DMS79 (cell line): ENCODE measurements around the gene HRH1.
"Not testable (repeated sequence)": the region's sequence is repeated elsewhere in the genome, so short reads cannot be mapped to it uniquely, and the experiment has no call there.

ENCODE experiments used
- DNase-seq: peaks from one replicate; lab custom pipeline; 2025; lab: John Stamatoyannopoulos, UW

HRH1 gene

DNA sequence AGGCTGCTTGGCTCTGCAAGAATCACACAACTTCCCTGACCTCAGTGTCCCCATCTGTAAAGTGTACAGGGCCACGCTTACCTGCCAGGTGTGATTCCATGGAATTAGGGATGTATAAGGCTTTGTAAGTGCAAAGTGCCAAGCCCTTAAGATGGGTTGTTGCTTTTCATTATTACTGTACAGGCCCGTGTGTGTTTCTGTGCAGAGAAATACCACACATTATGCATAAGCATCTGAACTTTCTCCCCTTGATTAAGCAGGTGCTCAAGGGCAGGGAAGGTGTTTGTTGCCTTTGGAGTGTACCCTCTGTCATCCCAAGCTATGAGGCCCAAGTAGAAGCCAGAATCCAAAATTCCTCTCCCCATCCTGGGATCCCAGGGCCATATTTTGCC lies 13.6 kb upstream of the HRH1 start:
- DNase-seq, result no peak

DNA sequence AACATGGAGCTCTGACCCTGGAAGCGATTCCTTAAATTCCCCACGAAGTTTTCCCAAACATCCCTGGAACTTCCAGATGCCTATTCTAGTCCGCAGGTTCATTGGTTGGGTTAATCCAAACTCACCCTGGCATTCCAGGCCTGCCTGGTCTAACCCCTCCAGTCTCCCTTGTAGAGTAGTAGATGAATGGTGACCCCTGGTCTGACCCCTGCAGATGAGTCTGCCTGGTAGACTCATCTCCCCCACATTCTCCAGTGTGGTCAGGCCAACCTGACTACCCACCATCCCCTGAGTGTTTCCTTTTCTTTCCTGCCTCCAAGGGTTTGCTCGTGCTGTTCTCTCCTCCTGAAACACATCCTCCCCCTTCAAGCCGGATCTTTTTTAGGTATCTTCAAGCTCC lies 10.8 kb upstream of the HRH1 start:
- no peak for DNase-seq

DNA sequence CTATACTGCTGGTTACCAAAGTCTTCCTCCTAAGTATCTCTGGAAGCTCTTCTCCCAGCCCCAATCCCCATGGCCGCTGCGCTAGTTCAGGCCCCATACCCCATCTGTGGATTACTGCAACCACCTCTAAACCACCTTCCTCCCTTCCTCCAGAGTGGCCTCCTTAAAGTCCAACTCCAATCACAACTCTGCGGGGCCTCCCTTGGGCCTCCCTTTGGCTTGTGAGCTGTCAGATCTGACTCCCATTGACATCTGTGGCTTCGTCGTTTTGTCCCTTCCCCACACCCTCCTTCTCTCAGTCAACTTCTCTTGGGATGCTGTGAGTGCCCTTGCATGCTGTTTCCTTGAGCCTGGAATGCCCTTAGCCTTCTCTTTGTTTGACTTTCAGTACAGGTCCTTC lies 9.3 kb upstream of the HRH1 start:
- no peak for DNase-seq

DNA sequence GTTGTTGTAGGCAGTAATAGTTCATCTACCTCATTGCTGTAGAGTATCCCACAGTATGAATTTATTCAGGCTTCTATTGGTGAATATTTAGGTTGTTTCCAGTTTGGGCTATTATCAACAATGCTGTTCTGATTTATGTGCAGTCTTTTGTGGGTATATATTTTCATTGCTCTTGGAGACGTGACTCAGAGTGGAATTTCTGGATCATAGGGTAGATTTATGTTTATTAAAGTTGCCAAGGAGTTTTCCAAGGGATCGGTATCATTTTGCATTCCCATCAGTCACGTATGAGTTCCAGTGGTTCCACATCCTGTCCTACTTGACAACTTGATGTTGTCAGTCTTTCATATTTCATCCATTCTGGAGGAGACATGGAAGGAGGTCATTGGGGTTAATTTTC lies 8.4 kb upstream of the HRH1 start:
- no peak for DNase-seq

DNA sequence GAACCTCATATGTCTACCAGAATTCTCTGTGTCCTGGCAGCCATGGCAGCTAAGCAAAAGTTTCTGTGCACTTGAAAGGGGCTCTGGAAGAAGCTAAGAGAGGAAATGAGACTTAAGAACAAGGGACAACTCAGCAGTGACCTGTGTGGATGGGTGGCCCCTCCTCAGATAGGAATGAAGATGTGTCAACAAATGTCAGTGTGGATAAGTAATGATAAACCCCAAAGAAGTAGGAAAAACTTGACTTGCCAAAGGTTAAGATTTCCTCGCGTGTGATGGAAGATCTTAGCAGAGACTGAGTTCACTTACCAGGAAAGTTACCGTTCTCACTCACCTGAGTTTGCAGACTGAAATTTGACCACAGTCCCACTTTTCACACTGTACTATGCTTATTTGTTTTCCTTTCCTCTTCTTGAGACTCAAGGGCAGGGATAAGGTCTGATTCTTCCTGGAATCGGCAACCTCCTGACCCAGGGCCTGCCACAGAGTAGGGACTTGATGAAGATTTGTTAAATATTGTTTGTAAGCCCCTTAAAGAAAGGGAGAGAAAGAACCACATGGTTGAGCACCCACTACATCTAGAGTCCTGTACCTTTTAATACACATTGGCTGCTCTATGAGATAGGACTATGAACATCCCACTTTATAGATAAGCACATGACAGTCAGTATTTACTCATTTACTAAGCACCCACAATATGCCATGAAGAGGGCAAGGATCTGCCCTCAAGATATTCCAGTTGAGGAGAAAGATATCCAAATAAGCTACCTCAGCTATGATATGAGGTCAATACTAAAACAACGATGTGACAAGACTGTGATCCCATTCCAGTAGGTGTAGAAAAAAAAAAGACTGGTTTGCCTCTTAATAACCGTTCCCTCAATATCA lies 7.3 kb upstream of the HRH1 start:
- no peak for DNase-seq

DNA sequence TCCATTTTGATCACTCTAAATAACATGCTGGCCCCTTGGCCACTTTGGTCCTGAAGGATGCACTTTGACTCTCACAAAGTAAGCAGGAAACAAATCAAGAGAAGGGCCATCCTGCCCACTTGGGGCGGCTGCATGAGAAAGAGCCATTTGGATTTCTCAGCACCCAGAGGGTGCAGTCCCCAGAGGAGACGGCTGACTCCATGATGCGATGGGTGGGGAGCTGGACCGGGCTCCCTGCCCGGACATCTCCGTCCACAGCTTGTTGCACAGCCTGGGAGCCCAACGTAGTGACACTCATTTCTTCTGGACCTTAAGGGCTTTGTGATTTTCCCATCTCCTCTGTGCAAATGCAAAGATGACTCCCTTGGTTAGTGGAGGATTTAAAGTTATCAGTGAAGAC lies 4.0 kb upstream of the HRH1 start:
- DNase-seq, result no peak

DNA sequence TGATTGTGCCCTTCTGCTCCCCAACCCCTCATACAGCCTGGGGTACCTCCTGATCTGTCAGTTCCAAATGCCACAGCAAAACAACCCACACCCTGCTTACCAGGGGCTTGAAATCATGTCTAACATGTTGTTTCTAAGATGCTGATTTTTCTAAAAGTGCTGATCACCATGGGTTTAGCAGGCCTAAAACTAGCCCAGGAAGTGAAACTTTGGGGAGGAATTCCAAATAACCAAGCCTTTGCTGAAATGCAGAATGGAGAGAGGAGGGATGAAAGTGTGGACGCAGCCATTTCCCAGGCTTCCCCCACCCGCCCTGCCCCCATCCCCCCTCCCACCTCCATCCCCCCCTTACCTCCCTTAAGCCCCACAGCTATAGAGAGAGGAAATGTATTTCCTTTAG lies 2.0 kb upstream of the HRH1 start:
- no peak for DNase-seq

DNA sequence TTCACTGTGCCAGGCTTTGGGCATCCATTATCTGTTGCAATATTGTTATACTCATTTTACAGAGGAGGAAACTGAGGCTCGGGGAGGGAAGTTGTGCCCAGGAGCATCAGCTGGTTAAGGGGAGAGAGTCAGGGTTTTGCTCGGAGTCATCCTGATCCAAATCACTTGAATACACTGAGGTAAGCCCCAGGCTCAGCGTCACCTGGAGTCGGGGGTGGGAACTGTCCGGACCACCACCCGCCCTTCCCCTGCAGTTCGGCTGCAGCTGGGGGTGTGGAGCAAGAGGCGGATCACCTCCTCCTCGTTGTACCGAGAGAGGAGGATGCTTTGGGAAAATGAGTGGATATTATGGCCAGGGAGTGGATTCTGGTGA lies 646 bp downstream of the HRH1 start:
- no peak for DNase-seq

DNA sequence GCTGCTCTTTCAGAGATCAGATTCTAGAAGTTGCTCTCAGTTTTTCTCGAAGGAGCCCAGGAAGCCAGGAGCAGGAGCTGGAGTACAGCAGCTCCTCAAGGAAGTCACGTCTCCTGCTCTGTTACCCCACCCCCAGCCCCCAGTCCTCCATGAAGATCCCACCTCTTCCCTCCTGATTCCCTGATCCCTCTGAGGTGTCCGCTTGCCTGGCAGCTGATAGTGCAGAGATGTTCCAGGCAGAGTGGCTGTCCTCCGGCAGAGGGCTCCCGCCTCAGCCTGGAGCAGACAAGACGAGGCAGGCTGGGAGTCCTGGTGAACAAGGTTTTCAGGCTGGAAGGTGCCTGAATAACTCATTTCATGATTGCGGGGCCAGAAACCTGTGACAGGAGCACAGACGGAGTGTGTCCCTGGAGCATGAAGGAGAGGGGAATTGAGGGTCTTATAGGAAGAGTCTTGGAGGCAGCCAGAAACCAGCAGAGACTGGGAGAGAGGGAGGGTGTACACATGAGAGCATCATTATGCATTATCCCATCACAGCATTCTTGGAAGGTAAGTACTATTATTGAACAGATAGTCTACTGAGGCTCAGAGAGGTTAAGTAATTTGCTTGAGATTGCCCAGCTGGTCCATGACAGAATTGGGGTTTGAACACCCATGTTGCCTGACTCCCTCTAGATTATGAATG lies 1.2 kb downstream of the HRH1 start:
- no peak for DNase-seq

DNA sequence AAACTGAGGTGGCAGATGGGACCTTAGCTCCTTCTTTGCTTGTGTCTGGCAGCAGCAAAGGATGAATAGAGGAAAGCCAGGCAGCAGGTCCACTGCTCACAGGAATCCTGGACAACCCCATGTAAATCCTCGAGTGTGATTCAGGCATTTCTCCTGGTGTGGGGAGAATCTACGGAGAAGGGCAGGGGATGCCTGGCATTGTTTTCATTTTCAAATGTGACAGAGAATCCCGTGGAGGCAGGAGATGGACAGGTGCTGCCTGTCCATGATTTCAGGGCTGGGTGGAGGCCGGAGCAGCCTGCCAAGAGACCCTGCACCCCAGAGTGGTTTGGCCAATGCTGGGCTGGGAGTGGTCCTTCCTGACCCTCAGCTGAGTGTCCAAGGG lies 1.7 kb downstream of the HRH1 start:
- DNase-seq, result no peak

DNA sequence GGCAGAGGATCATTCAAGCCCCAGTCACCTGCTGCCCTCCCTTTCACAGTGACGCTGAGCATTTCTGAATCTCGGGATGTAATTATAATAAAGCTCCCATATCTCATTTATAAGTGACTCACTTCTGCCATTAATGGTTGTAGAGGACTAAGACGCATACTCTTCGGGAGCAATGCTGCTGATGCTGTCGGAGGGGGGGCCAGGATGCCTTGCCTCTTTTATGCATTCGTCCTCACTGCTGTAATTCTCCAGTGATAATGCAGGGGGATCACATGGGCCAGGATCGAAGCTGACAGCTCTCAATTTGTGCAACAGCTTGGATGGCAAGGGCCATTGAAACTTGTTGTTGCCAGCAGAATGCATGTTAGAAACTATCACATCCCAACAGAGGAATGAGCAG lies 3.1 kb downstream of the HRH1 start:
- no peak for DNase-seq

DNA sequence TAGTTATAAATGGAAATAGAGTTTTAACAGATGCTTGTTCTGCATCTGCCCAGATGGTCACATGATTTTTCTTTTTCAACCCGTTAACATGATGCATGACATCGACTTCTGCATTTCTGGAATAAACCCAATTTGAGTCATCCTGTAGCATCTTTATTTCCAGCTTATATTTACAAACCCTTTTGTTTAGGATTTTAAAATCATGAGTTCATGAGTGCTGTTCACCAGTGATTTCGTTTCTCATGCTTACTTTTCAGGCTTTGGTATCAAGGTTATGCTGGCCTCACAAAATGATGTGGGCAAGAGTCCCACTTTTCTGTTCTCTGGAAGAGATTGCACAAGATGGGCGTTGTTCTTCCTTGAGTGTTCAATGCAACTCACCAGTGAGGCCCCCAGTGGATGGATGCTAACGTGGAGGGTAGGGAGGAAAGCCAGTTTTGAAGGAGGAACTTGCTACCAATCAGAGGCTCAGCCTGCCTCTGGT lies 5.2 kb downstream of the HRH1 start:
- no peak for DNase-seq

DNA sequence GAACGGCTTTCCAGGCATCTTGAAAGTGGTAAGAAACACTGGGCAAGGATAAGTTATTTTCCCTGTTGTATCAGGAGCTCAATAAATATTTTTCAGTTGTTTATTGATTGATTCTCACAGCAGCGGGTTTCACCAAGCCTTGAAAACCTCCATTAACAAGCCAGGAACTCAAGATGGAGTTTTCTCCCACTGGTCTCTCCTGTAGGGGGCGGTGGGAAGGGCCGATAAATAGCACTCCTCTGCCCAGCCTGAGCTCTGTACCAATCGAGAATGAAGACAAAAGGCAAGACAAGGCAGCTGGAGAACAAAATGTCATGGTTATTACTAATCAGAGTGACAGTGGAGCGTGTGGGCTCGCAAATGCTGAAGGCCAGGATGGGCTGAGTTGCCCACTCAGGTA lies 7.4 kb downstream of the HRH1 start:
- no peak for DNase-seq

DNA sequence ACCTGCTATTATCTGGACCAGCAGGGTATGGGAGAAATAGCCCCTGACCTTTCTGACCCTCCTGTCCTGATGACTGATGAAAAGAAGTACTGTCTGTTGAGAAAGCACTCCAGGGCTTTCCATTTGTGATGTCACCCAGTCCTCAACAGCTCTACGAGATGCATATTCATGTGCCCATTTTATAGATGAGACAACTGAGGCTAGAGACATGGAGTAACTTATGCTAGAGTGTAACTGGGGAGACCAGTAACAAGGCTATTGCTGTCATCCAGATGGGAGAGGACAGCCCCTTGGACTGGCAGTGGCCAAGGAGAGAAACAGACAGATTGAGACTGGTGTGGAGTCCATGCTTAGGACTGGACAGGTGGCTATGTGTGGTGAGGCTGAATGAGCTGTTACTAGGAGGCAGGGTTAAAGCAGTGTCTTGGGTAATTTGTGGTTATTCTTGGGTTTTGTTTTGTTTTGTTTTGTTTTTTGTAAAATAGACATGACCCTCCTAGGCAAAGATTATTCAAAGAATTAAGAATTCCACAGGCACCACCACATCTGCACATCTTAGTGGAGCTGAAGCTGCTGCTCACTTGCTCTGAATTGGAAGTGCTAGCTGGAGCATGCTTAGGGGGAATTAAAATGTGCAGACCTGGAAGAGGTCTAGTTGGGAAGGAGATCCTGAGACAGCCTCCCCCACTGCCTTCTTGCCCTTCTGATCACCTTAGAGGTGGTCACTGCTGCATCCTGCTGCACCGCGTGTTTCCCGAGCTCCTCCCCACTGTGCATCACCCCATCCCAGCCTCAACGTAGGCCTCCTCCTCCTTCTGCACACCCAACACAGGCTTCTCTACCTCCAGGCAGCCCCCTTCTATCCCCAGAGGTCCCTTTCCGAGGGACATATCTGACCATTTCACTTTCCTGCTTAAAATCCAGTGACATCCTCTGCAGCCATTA lies 8.4 kb downstream of the HRH1 start:
- no peak for DNase-seq

DNA sequence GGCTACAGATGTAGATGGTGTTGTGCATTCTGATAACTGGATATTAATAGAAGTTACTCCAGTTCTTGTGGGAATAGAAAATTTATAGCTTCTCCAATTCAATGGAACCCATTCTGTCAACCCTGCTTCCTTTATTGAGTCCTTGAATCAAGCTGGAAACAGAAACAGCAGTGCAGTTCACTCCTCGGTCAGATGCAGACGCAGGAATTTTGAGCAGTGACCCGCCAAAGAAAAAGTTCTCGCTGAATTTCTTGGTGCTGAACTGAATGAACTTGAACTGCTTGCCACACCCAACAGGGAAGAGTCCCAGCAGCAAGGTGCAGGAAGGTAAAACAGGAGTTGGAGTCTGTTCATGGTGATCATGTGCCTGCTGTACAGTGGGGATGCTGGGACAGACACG lies 10.3 kb downstream of the HRH1 start:
- DNase-seq, result no peak

DNA sequence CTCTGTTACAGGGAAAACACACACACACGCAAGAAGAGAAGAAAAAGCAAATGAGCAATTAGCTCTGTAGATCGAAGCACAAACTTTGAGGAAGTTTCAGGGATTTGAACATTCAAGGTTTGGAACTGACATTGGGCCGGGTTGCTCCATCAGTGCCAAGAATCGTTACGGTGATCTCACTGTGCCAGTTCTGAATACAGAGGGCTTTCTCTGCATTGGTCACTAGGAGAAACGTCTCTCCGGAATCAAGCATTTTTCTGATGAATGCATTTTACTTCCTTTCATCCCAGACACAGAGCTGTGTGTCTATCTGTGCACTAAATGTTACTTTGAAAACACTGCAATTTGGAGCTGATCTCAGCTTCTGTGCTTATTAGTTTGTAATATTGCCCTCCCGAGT lies 11.2 kb downstream of the HRH1 start:
- no peak for DNase-seq

DNA sequence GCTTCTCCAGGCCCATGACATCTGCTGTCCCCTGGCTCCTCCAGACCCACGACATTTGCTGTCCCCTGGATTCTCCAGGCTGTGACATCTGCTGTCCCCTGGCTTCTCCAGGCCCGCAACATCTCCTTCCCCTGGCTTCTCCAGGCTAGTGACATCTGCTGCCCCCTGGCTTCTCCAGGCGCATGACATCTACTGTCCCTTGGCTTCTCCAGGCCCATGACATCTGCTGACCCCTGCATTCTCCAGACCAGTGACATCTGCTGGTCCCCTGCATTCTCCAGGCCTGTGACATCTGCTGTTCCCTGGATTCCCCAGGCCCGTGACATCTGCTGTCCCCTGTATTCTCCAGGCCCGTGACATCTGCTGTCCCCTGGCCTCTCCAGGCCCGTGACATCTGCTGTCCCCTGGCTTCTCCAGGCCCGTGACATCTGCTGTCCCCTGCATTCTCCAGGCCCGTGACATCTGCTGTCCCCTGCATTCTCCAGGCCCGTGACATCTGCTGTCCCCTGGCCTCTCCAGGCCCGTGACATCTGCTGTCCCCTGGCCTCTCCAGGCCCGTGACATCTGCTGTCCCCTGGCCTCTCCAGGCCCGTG lies 12.6 kb downstream of the HRH1 start:
- DNase-seq, result not testable (repeated sequence)

DNA sequence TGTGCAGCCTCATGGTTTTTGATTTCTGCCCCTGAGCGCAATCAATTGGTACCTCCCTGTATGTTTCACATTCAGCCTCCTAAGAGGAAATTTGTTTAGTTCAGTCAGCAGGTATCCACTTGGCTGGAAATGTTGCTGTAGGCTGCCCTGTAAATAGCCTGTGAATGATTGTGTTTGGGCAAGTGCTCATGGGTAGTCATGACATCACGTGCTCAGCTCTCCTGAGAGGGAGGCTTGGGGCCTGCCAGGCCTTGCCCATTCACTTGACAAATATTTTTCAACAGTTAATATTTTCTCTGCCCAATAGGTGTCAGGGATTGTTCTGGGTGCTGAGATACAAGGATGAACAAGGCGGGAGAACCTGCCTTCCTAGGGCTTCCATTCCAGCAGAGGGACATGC lies 13.3 kb downstream of the HRH1 start:
- DNase-seq, result no peak

DNA sequence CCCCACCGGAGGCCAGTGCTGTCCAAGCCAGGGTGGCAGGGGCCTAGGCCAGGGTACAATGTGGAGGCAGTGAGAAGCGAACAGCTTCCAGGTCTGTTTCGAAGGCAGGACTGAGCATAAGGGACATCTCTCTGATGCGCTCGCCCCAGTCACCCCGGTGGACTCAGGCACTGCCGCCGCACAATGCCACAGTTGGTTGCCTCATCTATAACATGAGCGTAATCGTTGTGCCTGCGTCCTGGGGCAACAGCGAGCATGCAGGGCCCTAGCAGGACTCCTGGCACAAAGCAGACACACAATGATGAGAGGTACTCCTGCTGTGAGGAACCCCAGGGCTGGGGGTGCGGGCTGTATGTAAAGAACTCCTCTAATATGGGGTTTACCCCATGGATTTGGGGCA lies 14.1 kb downstream of the HRH1 start:
- DNase-seq, result no peak

DNA sequence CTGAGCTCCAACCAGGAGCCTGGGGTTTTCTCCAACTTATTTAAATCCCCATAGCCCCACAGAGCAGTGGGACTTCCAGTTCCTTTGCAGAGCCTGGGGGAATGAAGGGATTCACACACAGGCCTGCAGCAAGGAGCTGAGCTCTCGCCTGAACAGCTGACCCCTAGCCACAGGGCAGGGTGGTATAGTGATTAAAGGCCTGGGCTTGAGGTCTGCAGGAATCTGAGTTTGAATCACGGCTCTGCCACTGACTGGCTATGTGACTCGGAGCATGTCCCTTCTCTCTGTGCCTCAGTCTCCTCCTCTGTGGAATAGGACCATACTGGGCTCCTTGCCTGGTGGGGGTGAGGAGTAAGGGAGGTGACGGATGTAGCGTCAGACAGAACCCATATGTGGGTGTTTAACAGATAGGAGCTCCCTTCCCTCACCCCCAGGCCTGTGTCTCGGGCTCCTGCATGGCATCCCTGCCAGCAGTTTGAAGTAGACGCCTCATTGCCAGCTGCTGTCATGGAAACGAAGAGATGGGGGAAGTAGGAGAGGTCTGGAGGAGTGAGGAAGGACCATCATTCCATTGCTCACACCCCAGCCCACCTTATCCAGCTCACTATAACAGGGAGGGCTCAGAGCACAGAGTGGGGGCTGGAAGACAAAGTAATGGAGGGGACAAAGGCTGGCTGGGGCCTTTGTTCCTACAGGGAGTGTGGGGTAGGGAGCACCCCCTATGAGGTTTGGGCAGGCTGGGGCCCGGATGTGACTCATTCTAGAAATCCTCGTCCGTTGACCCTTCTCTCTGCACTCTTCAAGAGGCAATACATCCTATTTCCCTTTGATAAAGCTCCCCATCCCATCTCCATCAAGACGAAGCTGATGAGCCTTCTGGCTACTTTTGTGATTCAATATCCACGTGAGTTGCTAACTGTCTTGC lies 14.8 kb downstream of the HRH1 start:
- no peak for DNase-seq
